ENCODE results near the gene COQ10A. TPM values are rescaled to one million over a fixed set of nuclear protein-coding genes. Genes with fewer than 3 reads are reported as not detected.
"Not testable (repeated sequence)": the region's sequence is repeated elsewhere in the genome, so short reads cannot be mapped to it uniquely, and the experiment has no call there.

COQ10A gene
- total RNA-seq, 4 donors from 2014 or later = 9.0 to 18.1 (median 13.5) TPM

GRCh38 chr12:56260380-56260779 is 6.4 kb upstream of the COQ10A start:
- no peak for TF ChIP-seq CTCF (IDR thresholded peaks at IDR 0.05)
- DNase-seq (ENCODE audit: low spot score) (no peak), ATAC-seq (ENCODE audit: low FRiP score) (no peak)

- ATAC-seq (ENCODE audit: low FRiP score) (no peak), DNase-seq (ENCODE audit: low spot score) (no peak)
- TF ChIP-seq CTCF (IDR thresholded peaks at IDR 0.05) = no peak
These were observed 5.8 kb upstream of the COQ10A start for GRCh38 chr12:56260921-56261320.

DNA sequence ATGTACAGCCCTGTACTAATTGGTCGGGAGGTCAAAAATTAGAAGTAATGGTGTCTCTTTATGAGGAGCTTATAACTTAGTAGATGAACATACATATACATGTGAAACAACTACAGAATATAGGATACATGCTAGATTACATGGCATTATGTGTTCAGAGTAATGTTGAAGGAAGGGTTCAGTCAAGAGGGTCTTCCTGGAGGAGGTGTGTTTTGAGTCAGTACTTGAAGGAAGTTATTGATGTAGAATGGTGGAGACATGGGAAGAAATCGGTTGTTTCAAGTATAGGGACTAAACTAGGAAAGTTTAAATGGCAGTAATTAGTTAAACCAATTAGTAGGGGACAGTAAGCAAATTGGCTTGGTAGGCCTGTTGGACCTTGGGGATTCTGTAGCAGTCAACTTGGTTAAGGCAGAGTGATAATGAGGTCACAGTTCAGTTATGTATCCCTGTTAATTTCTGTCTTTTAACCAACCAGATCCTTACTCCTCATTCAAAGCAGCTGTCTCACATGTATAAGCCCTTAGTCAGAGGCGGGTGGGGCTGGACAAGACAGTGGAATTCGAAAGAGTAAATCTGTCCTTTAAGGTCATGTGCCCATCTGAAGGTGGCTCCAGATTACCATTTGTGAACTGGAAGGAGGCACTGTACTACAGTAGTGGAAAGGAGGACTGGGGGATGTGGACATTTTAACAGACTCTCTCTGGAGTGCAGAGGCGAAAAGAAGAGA is 5.1 kb upstream of the COQ10A start:
- DNase-seq (ENCODE audit: low spot score) (no peak), ATAC-seq (ENCODE audit: low FRiP score) (no peak)
- TF ChIP-seq CTCF (IDR thresholded peaks at IDR 0.05) = no peak

DNA sequence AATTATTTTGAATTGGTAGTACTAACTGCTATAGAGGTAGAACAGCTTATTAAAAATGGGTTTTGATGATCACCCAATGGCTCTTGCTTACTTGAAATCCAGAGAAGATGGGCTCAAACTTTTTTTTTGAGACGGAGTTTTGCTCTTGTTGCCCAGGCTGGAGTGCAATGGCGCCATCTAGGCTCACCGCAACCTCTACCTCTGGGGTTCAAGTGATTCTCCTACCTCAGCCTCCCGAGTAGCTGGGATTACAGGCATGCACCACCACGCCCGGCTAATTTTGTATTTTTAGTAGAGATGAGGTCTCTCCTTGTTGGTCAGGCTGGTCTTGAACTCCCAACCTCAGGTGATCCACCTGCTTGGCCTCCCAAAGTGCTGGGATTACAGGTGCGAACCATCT is 3.8 kb upstream of the COQ10A start:
- not testable (repeated sequence) for ATAC-seq (ENCODE audit: low FRiP score); DNase-seq (ENCODE audit: low spot score)

- not testable (repeated sequence) for ATAC-seq (ENCODE audit: low FRiP score); DNase-seq (ENCODE audit: low spot score)
These were observed 562 bp upstream of the COQ10A start for GRCh38 chr12:56266068-56266692.

DNA sequence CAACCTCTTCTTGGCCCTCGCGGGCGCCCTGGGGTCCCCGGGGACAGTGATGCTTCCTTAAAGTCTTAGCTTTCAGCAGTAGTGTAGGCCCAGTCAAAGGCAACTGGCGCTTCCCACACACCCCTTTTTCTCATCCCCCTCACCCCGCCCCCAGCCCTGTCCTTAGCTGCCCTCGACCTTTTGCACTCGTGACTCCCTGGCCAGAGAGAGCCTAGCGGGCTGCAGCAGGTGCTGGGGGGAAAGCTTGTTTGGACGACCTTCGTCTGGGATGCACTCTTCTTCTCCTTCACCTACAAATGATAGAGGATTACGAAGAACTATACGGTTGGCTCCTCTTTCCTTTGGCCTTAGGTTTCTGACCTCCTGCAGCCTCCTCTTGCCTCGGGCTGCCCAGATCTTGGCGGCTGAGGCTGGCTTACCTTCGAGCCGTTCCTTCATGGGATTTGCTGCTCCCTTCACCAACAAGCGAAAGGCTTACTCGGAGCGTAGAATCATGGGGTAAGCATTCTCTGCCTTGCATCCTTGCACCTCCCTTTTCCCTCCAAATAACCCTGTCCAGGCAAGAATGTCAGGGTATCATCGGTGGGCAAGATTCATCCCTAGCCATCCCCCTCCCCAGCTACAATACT is 815 bp downstream of the COQ10A start:
- peak; percentile 38 for ATAC-seq (ENCODE audit: low FRiP score)
- no peak for TF ChIP-seq CTCF (IDR thresholded peaks at IDR 0.05)
- no peak for DNase-seq (ENCODE audit: low spot score)

DNA sequence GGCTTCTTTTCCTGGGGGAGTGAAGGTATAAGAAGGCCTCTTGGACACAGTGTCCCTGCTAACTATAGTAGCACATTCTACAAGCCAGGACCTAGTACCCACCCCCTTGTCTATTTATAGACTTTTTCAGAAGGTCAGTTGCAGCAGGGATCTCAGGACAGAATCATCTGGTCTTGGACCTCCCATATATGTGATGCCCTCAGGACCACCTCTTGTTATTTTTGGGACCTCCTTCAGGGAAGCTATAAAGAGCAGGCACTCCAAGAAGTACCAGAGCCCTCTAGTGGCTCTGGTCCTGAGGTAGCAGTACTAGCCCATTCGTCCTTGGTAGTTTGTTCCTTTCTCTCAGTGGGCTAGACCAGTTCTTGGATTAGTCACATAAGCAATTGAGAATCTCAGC is 4.3 kb downstream of the COQ10A start:
- DNase-seq (ENCODE audit: low spot score) = no peak
- no peak for TF ChIP-seq CTCF (IDR thresholded peaks at IDR 0.05)
- ATAC-seq (ENCODE audit: low FRiP score) = no peak

GRCh38 chr12:56272468-56272867 is 5.7 kb downstream of the COQ10A start:
- ATAC-seq (ENCODE audit: low FRiP score); DNase-seq (ENCODE audit: low spot score): not testable (repeated sequence)

All from omental fat pad (tissue), 4 donors.